ENCODE data around the gene BCDIN3D. TPM values are rescaled to one million over a fixed set of nuclear protein-coding genes. Genes with fewer than 3 reads are reported as not detected.

BCDIN3D gene
- total RNA-seq, 2 donors from 2014 or later: 2.5 to 4.0 TPM

DNA sequence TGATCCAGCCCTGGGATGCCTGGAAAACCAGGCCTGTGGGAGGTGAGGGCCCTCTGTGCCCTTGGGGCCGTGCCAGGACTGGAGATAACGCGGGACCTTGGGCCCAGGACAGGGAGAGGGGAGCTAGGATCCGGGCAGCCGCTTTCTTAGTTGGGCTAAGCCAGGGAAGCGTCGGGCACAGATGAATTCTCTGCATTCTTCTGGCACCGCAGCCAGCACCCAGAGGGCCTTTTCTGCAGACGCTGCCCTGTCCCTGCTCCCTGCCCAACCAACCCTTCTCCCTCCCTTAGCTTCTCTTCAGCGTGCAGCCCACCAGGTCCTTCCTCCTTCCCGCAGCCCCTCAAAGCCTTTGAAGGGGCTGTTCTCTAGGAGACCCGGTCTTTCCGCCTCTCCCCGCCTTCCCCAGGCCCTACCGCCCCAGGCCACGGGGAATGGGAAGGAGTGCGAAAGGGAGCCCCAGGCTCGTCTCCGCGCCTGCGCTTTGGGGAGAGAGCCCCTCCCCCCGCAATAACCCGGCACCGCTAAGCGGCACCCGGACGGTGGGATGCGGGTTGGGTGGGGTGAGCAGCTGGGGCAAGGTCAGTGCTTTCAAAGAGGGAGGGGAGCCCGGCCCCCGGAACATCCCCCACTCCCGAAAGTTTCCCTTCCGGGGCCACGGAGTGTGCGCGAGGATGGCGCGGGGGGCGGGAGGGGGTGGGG lies 15.4 kb downstream of the BCDIN3D start:
- intact Hi-C loops (cut with DNase I): loop anchor here in 1 of 2 donors (2.0 kb wide), 1 partner anchor 15 kb away; the partner anchor contains the start of gene BCDIN3D
- DNase-seq (ENCODE audit: low spot score): peak; percentile 88

- no peak for DNase-seq (ENCODE audit: low spot score)
- intact Hi-C loops (cut with DNase I): no loop called here
Observed at GRCh38 chr12:49827051-49827400, 15.9 kb downstream of the BCDIN3D start.

- intact Hi-C loops (cut with DNase I): no loop called here
Observed at GRCh38 chr12:49825971-49826421, 16.9 kb downstream of the BCDIN3D start.

DNA sequence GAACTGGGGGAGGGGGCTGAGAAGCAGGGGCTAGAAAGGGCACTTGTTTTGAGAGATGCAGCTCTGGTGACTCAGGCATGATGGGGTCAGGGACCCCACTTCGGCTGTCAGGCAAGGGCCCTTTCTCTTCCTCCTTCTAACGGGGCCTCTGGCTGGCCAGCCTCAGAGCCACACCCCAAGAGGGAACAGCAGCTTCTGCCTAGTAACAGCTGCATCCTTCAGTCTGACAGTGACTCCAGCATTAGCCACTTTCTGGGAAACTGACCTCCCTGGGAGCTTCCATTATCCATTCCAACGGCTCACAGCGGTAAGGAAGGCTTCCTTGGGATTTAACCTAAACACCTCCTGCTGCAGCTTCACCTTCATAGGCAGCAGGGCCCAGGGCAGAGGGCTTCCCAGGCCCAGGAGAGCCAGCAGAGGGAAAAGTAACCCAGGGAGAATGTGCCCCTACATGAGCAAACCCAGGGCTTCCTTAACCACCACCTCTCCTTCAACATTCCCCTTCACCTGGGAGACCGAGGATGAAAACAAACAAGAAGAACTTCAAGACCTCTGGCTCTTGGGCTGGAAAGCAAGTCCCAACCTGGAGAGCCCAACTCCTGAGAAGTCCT lies 17.4 kb downstream of the BCDIN3D start:
- intact Hi-C loops (cut with DNase I): no loop called here
- peak; percentile 89 for DNase-seq (ENCODE audit: low spot score)

More at GRCh38 chr12:49825971-49826421, 16.9 kb downstream of the BCDIN3D start:
- DNase-seq (ENCODE audit: low spot score): peak; percentile 85

- intact Hi-C loops (cut with DNase I): no loop called here
- DNase-seq (ENCODE audit: low spot score): no peak
Observed at GRCh38 chr12:49824895-49825294, 18.0 kb downstream of the BCDIN3D start.

DNA sequence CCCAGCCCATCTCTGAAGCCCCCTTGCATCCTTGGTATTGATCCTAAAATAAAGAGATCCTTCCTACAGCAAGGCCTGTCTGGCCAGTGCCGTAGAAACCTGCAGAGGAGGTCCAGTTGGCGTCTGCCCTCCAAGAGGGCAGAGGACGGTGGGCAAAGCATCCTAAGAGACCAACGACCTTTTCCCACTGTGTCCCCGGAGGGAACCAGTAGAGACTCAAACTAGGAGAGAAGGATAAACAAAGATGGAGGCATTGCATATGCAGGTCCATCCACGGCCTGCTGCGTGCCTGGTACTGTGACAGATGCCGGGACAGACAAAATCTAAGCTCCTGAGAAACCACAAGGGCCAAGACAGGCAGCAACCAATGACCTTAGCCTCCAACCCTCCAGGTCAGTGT lies 18.5 kb downstream of the BCDIN3D start:
- intact Hi-C loops (cut with DNase I): no loop called here
- no peak for DNase-seq (ENCODE audit: low spot score)

GRCh38 chr12:49823951-49824350 lies 19.0 kb downstream of the BCDIN3D start:
- DNase-seq (ENCODE audit: low spot score): no peak
- intact Hi-C loops (cut with DNase I): no loop called here

DNA sequence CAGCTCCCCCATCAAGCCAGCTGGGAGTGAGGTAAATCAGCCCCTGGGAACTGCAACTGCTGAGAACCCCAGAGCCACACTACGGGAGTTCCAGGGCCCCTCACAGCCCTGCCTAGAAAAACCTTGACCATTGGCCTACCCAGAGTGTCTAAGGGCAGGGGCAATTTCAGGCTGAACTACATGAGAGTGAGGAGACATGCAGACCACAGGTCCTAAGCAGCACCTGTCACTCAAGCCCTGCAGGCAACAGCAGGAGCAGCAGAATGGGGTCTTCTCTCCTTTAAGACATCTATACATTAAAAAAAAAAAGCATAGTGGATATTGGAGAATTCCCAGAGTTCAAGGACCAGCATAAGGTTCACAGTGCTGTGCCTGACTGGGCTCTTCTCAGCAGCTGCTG lies 19.6 kb downstream of the BCDIN3D start:
- no peak for DNase-seq (ENCODE audit: low spot score)
- intact Hi-C loops (cut with DNase I): no loop called here

- DNase-seq (ENCODE audit: low spot score): no peak
- intact Hi-C loops (cut with DNase I): no loop called here
Observed at GRCh38 chr12:49821373-49822287, 21.3 kb downstream of the BCDIN3D start.

DNA sequence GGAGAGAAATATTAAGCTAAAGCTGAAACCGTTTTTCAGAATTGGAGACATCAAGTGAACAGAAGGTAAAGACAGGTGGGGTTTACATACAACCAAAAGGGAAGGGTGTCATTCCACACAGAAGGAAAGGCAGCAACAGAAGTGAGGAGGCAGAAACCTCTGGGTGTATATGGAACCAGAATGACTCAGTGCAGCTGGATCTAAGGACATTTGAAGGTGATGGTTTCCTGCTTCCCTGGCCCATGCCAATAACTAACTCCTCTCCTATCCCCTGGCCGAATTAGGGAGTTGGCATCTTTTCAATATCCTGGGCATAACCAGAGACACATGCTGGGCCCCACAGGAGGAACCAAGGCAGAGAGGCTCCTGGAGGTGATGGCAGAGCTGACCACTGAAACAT lies 23.1 kb downstream of the BCDIN3D start:
- no peak for DNase-seq (ENCODE audit: low spot score)
- intact Hi-C loops (cut with DNase I): no loop called here

DNA sequence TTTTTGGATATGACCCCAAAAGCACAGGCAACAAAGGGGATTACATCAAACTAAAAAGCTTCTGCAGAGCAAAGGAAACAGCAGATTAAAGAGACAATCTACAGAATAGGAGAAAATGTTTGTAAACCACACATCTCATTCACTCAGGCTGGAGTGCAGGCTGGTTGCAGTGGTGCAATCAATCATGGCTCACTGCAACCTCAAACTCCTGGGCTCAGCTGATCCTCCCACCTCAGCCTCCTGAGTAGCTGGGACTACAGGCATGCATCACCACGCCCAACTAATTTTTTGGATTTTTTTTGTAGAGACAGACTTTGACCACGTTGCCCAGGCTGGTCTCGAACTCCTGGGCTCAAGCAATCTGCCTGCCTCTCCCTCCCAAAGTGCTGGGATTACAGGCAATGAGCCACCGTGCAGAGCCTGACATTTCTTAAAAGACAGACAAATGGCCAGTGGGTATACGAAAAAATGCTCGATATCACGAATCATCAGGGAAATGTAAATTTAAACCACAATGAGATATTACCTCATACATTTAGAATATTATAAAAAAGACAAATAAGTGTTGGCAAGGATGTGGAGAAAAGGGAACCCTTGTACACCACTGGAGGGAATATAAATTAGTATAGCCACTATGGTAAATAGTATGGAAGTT lies 24.5 kb downstream of the BCDIN3D start:
- DNase-seq (ENCODE audit: low spot score): no peak
- intact Hi-C loops (cut with DNase I): no loop called here

DNA sequence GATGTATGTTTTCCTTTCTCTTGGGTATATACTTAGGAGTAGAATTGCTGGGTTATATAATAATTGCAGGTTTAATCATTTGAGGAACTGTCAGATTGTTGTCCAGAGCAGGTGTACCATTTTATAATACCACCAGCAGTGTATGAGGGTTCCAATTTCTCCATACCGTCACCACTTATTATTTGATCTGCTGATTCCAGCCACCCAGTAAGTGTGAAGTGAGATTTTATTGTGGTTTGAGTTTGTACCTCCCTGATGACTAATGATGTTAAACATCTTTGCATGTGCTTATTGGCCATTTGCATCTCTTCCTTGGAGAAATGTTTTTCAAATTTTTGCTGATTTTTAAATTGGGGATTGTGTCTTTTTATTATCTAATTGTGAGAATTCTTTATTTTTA lies 29.8 kb downstream of the BCDIN3D start:
- intact Hi-C loops (cut with DNase I): no loop called here

DNA sequence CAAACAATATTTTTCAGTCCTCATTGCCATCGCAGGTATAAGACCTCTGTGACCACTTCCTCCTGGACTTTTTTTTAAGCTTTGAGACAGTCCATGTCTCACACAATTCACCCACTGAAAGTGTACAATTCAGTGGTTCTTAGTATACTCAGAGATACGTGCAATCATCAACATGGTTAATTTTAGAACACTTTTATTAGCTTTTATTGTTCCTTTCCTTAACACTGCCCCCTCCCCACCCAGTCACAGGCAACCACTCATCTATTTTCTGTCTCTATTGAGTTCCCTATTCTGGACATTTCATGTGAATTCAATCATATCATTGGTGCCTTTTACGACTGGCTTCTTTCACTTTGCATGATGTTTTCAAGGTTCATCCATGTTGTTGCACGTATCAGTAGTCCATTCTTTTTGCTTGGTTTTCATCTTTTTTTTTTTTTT lies 30.9 kb downstream of the BCDIN3D start:
- intact Hi-C loops (cut with DNase I): no loop called here
- DNase-seq (ENCODE audit: low spot score): no peak

More for the DNA sequence above, 29.8 kb downstream of the BCDIN3D start:
- DNase-seq (ENCODE audit: low spot score): no peak

DNA sequence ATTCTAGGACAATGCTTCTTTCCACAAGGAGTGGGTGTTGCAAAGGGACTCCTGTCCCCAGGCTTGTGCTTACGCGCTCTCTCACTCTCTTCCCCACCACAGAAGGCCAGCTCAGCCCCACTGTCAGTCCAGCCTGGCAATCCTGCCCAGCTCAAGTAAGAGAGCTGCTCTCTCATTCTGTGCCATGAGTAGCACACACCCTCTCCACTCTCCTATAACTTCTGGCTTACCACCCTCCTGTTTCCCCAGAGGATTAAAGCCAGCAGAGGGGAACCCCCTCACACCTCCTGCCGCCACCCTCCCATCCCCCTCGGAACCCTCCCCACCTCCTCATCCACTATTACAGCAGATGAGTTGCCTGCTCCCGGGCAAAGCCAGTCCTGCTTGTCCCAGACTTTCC lies 31.8 kb downstream of the BCDIN3D start:
- intact Hi-C loops (cut with DNase I): no loop called here
- no peak for DNase-seq (ENCODE audit: low spot score)

- DNase-seq (ENCODE audit: low spot score): no peak
- intact Hi-C loops (cut with DNase I): no loop called here
Observed at GRCh38 chr12:49809906-49810389, 33.0 kb downstream of the BCDIN3D start.

DNA sequence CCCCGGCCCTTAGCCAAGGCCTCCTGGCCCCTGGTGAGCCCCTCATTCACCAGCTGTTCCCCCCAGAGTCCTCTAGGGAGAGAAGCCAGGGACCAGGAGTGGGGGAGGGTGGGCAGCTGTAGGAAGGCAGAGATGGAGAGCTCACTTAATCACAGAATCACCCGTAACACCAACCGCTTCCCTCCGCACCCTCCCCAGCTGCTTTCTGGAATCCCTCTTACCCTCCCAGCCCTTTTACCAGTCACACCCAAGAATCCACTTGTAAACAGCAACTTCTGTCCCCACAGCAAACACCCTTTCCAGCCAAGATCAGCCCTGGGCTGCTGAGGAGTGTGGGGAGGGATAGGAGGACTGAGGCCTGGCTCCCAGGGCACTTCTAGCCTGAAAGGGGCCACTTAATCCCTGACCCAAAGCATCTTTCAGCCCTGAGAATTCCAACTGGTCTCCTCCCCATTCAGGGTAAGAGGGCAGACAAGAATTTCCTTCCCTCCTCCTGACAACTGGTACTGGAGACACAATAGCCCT lies 33.5 kb downstream of the BCDIN3D start:
- DNase-seq (ENCODE audit: low spot score): peak; percentile 80
- intact Hi-C loops (cut with DNase I): no loop called here

DNA sequence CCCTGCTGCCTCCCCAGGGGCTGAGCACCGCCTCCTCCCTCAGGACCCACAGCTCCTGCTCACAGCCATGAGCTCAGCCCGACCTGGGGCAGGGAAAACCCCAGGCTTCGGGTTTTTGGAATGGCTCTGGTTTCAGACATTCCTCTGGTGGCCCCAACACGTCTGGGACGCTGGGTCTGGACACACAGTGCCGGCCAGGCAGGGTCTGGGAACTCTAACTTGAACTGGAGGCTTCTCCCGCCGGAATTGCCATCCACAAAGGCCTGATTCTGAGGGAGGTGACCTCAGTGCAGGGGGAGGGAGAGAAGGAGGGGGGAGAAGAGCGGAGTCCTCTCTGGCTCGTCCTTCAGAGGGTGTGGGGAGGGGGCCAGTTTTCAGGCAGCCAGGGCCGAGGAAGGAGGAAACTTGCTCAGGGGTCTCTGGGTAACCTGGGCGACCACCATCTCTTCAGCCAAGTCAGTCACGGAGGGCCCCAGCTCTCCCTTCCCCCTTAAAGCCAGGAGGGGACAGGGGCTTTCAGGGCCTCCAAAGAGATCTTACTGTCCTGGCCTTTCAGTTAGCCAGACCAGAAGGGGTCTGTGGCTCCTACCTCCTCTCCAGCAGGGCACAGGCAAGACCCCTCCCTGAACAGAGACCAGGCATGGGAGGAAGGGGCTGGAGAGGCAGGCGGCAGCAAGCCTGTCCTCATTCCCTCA lies 34.1 kb downstream of the BCDIN3D start:
- intact Hi-C loops (cut with DNase I): no loop called here
- DNase-seq (ENCODE audit: low spot score): peak; percentile 90

- intact Hi-C loops (cut with DNase I): no loop called here
- no peak for DNase-seq (ENCODE audit: low spot score)
Observed at GRCh38 chr12:49807991-49808580, 34.8 kb downstream of the BCDIN3D start.
